Measurements from ENCODE around the gene PNO1. TPM values are rescaled to one million over a fixed set of nuclear protein-coding genes. Genes with fewer than 3 reads are reported as not detected.

PNO1 gene
- total RNA-seq, 2 donors from 2014 or later = 20.6 to 26.4 TPM

GRCh38 chr2:68190991-68191731 is 33.5 kb downstream of the PNO1 start:
- Mint-ChIP-seq H3K4me3 (no peak overlapping the region), H3K36me3 (ENCODE audit: low read depth) (no peaks in the 10 kb centered on the region), H3K4me1 (peaks cover 34% of the 10 kb centered on the region), H3K27ac (peak overlapping the region; percentile 37), H3K27me3 (no peaks in the 10 kb centered on the region)
- DNase-seq (no peak), ATAC-seq (peak; percentile 53)
- H3K9me3 ChIP-seq (ENCODE audit: control insufficient read depth, low read length, poor library complexity, severe bottlenecking) = no peaks in the 10 kb centered on the region

- H3K4me1 Mint-ChIP-seq = peaks cover 35% of the 10 kb centered on the region
- no peaks in the 10 kb centered on the region for H3K9me3 ChIP-seq (ENCODE audit: control insufficient read depth, low read length, poor library complexity, severe bottlenecking)
- H3K36me3 Mint-ChIP-seq (ENCODE audit: low read depth) = no peaks in the 10 kb centered on the region
- H3K4me3 Mint-ChIP-seq = no peak overlapping the region
- no peaks in the 10 kb centered on the region for H3K27me3 Mint-ChIP-seq
- peak overlapping the region; percentile 83 for H3K27ac Mint-ChIP-seq
- DNase-seq (no peak), ATAC-seq (no peak)
Observed at GRCh38 chr2:68193144-68193543, 35.5 kb downstream of the PNO1 start.

DNA sequence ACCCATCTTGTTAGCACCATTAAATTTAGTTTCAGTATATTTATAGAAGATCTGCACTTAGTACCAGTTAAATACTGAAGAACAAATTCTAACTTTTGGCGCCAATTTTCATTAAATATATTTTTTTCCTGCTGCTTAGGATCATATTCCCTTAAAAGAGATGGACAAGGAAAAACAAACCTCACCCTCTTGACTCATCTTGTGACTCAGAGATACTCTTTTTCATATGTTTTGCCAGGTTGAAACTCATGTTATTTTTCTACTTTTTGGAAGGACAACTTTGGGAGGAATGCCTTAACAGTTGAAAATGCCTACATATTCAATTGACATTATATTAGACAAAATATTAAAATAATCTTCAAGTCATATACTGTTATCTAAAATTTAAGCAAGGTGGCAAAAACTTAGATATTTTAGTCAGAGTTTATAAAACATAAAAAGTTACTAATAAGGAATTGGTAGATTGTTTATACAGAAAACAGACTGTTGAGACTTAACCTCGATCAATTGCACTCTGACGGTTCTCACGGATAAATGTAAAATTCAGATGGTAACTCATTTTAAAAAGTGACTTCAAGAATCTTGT is 36.2 kb downstream of the PNO1 start:
- DNase-seq = no peak
- H3K9me3 ChIP-seq (ENCODE audit: control insufficient read depth, low read length, poor library complexity, severe bottlenecking) = no peaks in the 10 kb centered on the region
- Mint-ChIP-seq H3K27me3 (no peaks in the 10 kb centered on the region), H3K27ac (no peak overlapping the region), H3K36me3 (ENCODE audit: low read depth) (no peaks in the 10 kb centered on the region), H3K4me3 (no peak overlapping the region), H3K4me1 (peaks cover 30% of the 10 kb centered on the region)
- ATAC-seq = no peak

GRCh38 chr2:68195096-68195495 is 37.4 kb downstream of the PNO1 start:
- no peak for ATAC-seq
- peaks cover 31% of the 10 kb centered on the region for H3K4me1 Mint-ChIP-seq

DNA sequence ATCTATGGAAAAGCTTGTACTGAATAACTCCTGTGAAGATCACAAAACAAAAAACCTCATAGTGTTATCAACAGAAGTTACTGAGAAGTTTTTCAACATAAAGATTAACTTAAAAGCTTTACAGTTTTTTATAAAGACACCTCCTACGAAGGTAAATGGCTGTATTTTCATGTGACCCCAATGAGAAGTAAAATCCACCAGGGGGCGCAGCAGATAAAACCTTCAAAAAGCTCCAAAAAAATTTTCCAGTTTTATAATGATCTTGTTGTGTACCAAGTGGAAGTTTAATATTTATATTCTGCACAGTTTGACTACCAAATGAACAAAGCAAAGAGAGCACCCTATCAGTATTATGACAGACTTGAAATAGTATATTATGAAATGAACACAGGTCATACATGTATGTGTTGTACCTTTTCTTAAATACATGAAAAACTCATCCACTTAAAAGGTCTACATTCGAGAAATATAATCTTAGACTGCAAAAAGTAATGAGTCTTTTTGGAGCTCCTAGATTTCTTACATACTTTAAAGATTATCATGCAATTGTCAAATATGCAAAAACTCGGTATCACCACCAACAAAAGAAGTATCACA is 38.5 kb downstream of the PNO1 start:
- H3K27me3 Mint-ChIP-seq = no peaks in the 10 kb centered on the region
- H3K4me1 Mint-ChIP-seq = peaks cover 37% of the 10 kb centered on the region
- DNase-seq (peak in 2 of 3 donors; percentile 34 to 40), ATAC-seq (peak; percentile 62)
- H3K27ac Mint-ChIP-seq = peak overlapping the region; percentile 80
- no peak overlapping the region for H3K4me3 Mint-ChIP-seq
- no peaks in the 10 kb centered on the region for H3K36me3 Mint-ChIP-seq (ENCODE audit: low read depth)
- no peaks in the 10 kb centered on the region for H3K9me3 ChIP-seq (ENCODE audit: control insufficient read depth, low read length, poor library complexity, severe bottlenecking)

More at GRCh38 chr2:68195096-68195495, 37.4 kb downstream of the PNO1 start:
- Mint-ChIP-seq H3K36me3 (ENCODE audit: low read depth) (no peaks in the 10 kb centered on the region), H3K27me3 (no peaks in the 10 kb centered on the region), H3K27ac (peak overlapping the region; percentile 80), H3K4me3 (no peak overlapping the region)
- no peak for DNase-seq
- H3K9me3 ChIP-seq (ENCODE audit: control insufficient read depth, low read length, poor library complexity, severe bottlenecking) = no peaks in the 10 kb centered on the region

GRCh38 chr2:68200157-68200787 is 42.6 kb downstream of the PNO1 start:
- no peak overlapping the region for H3K4me3 Mint-ChIP-seq
- H3K27ac Mint-ChIP-seq = peak overlapping the region; percentile 94
- ATAC-seq = no peak
- H3K27me3 Mint-ChIP-seq = no peaks in the 10 kb centered on the region
- H3K4me1 Mint-ChIP-seq = peaks cover 37% of the 10 kb centered on the region
- DNase-seq = no peak
- H3K9me3 ChIP-seq (ENCODE audit: control insufficient read depth, low read length, poor library complexity, severe bottlenecking) = no peaks in the 10 kb centered on the region
- no peaks in the 10 kb centered on the region for H3K36me3 Mint-ChIP-seq (ENCODE audit: low read depth)

DNA sequence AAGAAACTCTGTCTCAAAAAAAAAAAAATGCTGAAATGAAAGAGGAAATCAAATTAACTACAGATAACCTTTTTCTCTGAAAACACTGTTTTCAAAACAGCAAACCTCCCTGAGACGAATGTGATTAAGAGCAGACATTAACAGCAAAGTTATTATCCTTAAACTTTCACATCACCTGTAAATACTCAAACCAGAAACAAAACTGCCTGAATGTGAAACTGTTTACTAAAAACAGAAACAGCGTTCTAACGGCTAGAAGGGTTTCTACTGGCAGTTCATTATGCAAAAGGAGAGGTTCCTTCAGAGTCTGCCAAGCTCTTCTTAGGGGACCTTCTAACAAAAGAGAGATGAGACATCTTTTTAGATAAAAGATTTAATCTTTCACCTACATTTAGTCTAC is 45.9 kb downstream of the PNO1 start:
- no peaks in the 10 kb centered on the region for H3K27me3 Mint-ChIP-seq
- DNase-seq (no peak), ATAC-seq (peak; percentile 61)
- peaks cover 44% of the 10 kb centered on the region for H3K4me1 Mint-ChIP-seq
- peak overlapping the region; percentile 94 for H3K27ac Mint-ChIP-seq
- H3K9me3 ChIP-seq (ENCODE audit: control insufficient read depth, low read length, poor library complexity, severe bottlenecking) = no peaks in the 10 kb centered on the region
- H3K4me3 Mint-ChIP-seq = peak overlapping the region; percentile 86
- no peaks in the 10 kb centered on the region for H3K36me3 Mint-ChIP-seq (ENCODE audit: low read depth)

GRCh38 chr2:68206793-68207192 is 49.1 kb downstream of the PNO1 start:
- peak overlapping the region; percentile 84 for H3K4me3 Mint-ChIP-seq
- H3K9me3 ChIP-seq (ENCODE audit: control insufficient read depth, low read length, poor library complexity, severe bottlenecking) = no peaks in the 10 kb centered on the region
- peak overlapping the region; percentile 94 for H3K27ac Mint-ChIP-seq
- DNase-seq (no peak), ATAC-seq (no peak)
- peaks cover 3% of the 10 kb centered on the region for H3K36me3 Mint-ChIP-seq (ENCODE audit: low read depth)
- peaks cover 43% of the 10 kb centered on the region for H3K4me1 Mint-ChIP-seq
- no peaks in the 10 kb centered on the region for H3K27me3 Mint-ChIP-seq

DNA sequence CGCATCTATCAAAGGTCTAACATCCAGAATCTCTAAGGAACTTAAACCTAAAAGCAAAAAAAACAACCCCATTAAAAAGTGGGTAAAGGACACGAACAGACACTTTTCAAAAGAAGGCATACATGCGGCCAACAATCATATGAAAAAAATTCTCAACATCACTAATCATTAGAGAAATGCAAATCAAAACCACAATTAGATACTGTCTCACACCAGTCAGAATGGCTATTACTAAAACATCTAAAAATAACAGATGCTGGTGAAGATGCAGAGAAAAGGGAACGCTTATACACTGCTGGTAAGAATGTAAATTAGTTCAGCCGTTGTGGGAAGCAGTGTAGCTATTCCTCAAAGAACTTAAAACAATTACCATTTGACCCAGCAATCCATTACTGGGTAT is 56.7 kb downstream of the PNO1 start:
- no peaks in the 10 kb centered on the region for H3K27me3 Mint-ChIP-seq
- H3K27ac Mint-ChIP-seq = no peak overlapping the region
- peaks cover 47% of the 10 kb centered on the region for H3K4me1 Mint-ChIP-seq
- H3K4me3 Mint-ChIP-seq = no peak overlapping the region
- no peaks in the 10 kb centered on the region for H3K9me3 ChIP-seq (ENCODE audit: control insufficient read depth, low read length, poor library complexity, severe bottlenecking)
- H3K36me3 Mint-ChIP-seq (ENCODE audit: low read depth) = peaks cover 10% of the 10 kb centered on the region
- DNase-seq = no peak
- no peak for ATAC-seq

DNA sequence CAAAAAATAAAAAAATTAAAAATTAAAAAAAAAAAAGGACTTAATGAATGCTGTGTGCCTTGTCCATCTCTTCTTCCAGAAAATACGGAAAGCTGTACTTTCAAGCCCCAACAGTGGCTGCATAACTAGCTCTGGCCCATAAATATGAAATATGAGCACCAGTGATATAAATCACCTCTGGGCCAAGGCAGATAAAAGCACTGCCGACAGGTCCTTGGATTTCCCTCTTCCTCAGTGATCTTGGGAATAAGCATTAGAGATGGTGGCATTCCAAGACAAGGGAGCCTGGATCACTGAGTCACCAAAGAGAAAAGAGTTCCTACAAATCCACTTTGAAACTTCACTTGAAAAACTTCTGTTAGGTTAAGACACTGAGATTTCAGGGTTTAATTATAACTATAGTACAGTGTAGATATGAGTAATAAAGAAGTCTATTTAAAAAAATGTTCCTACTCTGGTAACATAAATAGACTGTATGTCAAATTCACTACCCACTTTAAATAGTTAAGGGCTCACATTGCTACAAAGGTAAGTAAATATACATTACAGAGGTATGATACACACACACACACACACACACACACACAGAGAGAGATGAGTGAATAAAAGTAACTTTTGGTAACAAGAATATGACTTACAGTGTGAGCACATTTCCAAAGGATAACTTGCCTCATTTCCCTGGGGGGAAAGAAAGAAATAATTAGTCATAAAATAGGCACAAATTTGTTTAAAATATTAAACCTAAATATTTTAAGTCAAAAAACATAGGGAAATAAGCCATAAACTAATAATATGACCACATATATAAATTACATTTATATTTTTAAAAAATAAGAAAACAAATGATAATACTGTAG is 59.0 kb downstream of the PNO1 start:
- no peak overlapping the region for H3K4me3 Mint-ChIP-seq
- H3K27me3 Mint-ChIP-seq = no peaks in the 10 kb centered on the region
- no peaks in the 10 kb centered on the region for H3K9me3 ChIP-seq (ENCODE audit: control insufficient read depth, low read length, poor library complexity, severe bottlenecking)
- peaks cover 7% of the 10 kb centered on the region for H3K36me3 Mint-ChIP-seq (ENCODE audit: low read depth)
- H3K27ac Mint-ChIP-seq = peak overlapping the region; percentile 77
- ATAC-seq (no peak), DNase-seq (no peak)
- H3K4me1 Mint-ChIP-seq = peaks cover 54% of the 10 kb centered on the region

- DNase-seq = no peak
- Mint-ChIP-seq H3K4me1 (peaks cover 58% of the 10 kb centered on the region), H3K4me3 (no peak overlapping the region), H3K27me3 (no peaks in the 10 kb centered on the region), H3K27ac (peak overlapping the region; percentile 79), H3K36me3 (ENCODE audit: low read depth) (peaks cover 4% of the 10 kb centered on the region)
- no peaks in the 10 kb centered on the region for H3K9me3 ChIP-seq (ENCODE audit: control insufficient read depth, low read length, poor library complexity, severe bottlenecking)
- ATAC-seq = no peak
Observed at GRCh38 chr2:68217729-68218128, 60.0 kb downstream of the PNO1 start.

- H3K4me3 Mint-ChIP-seq = peak overlapping the region; percentile 85
- no peak for DNase-seq
- H3K36me3 Mint-ChIP-seq (ENCODE audit: low read depth) = peaks cover 4% of the 10 kb centered on the region
- H3K27ac Mint-ChIP-seq = peak overlapping the region; percentile 79
- H3K27me3 Mint-ChIP-seq = no peaks in the 10 kb centered on the region
- no peaks in the 10 kb centered on the region for H3K9me3 ChIP-seq (ENCODE audit: control insufficient read depth, low read length, poor library complexity, severe bottlenecking)
- ATAC-seq = no peak
- H3K4me1 Mint-ChIP-seq = peaks cover 60% of the 10 kb centered on the region
Observed at GRCh38 chr2:68218343-68218901, 60.7 kb downstream of the PNO1 start.

All from T-helper 17 cell (primary cell).